ENCODE measurements around the gene LAMB1.

The LAMB1 gene

DNA sequence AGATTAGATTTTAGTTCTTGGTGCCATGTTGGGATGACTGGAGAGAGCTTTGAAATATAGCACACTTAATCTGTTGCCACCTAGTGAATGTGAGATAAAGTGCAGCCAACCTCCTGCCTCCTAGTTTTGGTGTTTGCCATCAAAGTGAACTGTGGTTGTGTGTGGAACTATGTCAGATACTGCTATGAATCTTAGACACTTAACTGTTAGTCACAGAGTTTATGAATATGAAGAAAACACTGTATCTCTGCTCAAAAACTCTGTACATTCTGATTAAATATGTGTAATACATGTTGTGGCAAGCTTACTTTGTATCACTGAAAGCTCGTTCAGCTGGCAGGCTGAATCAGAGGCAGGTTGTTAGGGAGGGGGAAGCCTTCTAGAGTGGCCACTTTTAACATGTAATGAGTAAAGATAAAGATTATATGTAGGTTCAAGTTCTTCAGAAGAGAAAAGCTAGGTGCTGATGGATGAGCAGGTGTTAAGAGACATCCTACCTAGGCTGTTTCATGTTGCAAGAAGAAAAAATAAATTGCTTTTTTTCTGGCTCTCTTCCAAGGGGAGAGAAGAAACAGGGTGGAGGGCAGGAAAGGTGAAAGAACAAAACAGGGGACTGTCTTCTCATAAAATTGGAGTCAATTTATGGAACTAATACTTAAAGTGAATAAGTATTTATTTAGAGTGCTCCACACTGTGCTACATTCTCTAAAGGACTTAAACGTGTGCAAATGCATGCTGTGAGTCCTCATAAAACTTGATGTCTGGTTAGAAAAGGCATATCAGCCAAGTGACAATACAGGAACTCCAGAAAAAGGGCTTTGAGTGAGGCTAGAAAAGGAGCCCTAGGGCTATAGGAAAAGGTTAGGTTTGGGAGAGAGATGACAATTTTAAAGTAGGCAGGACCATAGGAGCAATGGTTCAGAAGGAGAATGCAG is 14.1 kb upstream of the LAMB1 start:
- peak in 2 of 4 experiments; percentile 16 to 31 for DNase-seq

DNA sequence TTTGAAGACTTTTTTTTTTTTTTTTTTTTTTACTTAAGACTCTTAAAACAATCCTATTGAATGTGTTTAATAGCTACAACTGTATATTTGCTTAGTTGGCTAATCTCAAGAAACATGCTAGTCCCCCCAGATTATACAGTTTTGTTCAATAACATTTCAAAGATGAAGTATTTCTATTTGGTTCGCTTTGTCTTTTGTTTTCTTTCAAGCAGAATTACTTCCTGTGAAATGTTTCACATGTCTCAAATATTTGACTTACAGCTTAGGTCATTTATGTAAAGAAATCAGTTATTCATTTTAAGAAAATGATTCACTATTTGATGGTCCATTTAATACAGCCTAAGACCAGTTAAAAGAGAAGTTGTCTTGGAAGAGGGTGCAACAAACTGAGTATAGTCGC is 12.8 kb upstream of the LAMB1 start:
- DNase-seq = no peak

DNA sequence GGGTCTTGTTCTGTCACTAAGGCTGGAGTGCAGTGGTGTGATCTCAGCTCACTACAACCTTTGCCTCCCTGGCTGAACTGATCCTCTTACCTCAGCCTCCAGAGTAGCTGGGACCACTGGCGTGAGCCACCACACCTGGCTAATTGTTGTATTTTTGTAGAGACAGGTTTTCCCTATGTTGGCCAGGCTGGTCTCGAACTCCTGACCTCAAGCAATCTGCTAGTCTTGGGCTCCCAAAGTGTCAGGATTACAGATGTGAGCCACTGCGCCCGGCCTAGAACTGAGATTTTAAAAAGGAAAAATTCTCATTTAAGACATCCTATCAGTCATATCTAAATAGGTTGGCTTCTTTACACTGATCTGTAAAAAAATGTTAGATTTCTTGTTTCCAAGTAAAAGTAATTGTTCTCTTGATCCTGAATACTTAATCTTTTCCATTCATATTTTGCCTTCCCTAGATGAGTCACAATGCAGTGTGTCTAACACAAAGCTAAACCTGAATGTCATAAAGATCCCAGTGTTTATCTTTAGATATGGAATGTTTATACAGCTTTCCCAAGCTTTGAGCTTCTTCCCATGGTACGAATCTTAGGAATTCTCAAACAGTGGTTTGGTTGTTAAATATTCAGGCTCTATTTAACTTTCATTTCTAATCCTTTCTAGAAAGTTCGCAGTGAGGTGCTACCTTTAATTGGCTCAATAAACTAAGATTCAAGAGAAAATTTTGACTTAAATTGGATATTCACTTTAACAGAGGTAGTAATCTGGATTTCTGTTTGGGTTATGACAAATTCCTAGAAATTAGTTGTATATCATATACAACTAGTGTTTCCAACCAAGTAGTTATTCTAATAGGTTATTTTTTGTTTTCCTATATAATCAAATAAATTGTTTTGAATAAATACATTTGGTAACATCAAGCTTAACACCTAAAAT is 12.1 kb upstream of the LAMB1 start:
- no peak for DNase-seq

DNA sequence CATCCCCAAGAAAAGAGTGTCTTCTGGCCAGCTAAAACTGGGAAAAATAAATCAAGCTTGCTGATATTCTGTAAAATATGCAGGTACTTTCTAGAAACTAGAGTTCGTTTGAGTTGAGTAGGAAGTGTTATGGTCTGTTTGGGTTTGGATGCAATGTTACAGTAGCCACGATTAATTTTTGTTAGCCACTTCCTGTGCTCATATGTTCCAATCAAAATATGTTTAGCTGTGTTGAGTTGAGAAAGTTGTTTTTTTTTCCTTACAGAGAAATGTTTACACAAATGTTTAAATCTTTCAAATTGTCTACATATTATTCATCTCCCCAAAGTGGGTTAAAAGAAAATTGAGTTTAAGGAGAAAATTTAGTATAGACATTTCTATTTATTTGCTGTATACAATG is 11.3 kb upstream of the LAMB1 start:
- DNase-seq = no peak

DNA sequence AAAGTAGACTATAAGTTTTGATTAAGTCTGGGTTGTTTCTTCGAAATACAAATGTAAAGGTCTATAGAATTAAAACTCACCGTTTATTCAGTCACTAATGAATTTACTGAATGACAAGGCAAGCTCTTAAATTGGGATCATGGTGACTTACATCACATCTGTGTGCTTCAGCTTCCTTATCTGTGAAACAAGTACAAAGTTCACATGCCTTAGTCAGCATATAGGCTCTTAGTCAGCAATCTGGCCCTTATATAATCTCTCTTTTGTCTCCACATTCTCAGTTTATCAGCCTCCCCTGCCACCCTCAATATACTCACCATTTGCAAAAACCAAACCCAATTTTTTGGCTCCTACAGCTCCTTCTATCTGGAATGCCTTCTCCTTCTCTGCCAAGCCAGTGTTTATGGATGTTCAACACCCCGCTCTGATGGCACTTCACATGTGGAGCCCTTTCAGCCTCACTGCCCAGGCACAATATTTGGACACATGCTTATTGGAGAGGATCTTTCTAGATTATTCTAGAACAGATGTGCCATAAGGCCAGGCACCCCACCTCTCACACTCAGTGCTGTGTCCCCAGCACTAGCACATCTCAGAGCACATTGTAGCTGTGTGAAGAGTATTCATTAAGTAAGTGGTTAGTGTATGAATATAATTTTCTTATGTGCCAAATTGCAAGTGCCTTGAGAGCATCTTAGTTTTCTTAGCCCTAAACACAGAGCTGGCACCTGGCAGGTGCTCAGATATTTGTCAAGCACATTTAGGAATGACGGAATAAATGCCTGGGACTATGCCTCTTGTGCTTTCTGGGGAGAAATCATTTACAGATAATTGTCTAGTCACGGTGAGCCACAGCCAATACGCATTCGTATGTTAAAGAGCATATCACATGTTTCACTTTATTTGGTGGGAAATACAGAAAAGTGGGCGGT is 9.8 kb upstream of the LAMB1 start:
- DNase-seq = peak in 3 of 4 experiments; percentile 18 to 65 (median 63)

DNA sequence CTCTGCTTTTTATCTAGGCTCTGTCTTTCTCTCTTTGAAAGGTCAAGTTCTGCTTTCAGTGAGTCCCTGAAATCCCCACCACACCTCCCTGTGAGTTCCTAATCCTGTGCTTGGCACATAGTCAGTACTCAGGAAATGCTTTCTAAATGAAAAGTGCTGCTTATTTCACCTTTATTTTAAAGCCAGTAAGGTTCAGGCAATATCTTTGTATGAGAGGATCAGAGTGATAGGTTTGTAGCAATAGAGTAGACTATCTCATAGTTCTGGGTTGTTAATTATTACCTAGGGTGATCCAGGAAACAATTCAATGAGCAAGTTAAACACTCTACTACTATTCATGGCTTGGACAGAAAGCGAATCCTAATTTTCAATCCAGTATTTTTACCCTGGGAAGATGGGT is 7.4 kb upstream of the LAMB1 start:
- peak in 3 of 4 experiments; percentile 24 to 40 (median 32) for DNase-seq

DNA sequence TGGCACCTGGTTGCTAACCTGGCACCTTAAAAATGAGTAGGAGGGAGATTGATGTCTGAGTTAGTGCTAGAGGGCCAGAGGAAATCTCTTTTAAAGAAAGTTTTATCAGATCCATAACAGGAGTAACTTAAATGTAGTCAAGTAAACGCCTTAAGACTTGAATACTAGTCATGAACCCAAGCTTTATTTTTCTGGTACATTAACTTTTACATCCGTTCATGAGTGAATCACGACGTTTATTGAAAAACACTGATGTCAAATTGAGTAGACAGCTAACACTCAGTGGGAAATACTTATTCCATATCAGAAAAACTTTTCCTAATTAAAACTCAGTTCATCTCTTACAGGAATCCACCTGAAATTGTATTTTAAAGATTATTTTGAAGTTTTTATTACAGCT is 6.9 kb upstream of the LAMB1 start:
- DNase-seq = no peak

DNA sequence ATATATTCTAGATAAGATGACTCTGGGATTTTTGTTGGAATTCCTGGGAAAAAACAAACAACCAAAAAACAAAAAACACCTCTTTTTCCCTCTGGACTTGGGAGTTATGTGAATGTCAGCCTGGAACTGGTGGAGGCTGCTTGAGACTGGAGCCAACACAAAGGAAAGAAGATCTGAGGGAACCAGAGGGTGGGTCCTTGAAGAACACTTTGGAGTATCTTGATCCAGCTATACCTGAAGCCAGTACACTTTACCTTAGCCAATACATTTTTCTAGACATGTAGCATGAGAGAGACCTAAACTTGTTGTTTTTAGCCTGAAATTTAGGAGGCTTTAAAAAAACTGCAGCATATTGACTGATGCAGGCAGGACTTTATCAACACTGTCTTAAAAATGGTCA is 5.9 kb upstream of the LAMB1 start:
- DNase-seq = no peak

DNA sequence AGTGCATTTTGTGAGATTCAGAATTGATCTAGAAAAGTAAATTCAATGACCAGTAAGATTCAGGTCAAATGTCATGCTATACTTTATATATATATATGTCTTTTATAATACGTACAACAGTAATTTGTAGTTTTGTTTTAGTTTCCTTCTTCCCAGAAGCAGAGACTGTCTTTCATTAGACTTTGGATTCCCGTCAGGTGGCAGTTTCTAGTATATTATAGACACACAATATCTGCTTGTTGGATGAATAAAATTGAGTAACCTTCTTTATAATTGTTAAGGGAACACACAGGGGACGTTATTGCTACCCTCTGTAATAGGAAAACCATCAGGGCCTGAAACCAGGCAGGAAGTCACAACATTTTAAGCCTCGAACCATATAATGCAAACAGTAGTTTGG is 5.3 kb upstream of the LAMB1 start:
- no peak for DNase-seq

DNA sequence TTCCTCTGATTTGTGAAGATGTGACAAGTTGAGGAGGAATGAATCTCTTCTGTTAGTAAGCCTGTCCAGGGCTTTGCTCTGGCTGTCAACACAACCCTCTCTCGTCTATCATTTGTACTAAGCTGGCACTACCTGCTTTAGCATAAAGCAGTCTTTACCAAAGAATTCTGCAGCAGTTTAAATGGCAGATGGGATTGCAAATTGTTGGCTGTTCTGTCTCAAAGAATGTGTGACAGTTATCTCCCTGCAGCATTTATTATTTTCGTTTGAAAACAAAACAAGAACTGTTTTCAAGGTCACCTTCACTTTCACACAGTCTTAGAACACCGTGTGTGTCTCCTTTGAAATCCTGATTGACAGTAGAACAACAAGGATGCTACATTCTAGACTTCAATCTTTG is 4.8 kb upstream of the LAMB1 start:
- DNase-seq = no peak

DNA sequence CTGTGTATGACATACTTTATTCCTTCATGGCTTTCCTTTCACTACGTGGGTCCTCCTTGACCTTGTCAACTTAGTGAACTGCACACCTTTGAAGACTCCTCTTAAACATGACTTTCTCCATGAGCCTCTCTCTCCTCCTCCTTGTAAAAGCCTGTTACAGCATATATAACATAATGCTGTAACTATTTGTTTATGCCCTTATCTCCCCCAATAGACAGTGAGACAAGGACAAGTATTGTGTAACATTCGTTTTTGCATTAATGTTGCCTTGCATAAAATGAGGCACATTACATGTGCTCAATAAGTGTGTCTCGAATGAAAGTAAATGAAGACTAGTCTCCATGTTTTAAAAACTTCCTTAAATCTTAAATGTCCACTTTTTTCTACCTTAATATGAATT is 4.3 kb upstream of the LAMB1 start:
- no peak for DNase-seq

DNA sequence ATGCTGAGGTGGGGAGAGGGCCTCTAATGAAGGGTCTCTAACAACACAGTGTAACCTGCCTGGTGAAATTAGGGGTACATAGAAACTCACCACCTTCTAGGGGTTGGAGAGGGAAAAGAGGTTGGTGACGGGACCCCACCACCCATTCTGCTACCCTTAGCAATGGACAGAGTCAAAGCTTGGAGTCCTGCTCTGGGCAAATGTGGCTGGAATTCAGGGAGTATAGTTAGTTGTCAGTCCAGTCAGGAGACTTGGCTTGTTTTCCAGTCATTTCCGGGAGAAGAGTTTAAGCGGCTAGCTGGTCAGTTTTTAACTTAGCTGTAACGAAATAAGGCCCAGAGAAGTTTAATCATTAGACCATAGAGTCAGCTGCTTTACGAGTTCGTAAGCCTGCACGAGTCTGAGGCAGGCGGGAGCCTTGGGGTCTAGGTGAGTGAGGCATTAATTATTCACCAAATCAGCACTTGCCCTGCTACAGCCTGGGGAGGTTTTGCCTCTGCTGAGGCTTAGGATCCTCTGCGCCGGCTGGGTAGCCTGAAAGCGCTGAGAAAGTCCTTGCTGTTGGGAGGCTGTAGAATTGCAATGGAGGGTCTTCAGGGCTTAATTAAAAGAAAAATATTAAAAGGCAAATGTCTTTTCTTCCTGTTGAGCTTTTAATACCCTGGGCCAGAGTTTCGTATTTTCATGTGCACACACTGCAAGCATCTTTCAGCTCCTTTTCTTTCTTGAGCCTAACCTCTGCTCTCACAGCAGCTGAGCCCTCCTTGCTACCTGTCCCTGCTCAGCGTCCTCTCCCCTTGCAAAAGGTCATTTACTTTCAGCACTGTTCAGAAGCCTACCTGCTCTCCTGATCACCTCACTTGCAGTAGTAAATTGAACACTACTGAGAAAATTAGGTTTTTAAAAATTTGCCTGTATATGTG is 1.5 kb upstream of the LAMB1 start:
- no peak for DNase-seq

DNA sequence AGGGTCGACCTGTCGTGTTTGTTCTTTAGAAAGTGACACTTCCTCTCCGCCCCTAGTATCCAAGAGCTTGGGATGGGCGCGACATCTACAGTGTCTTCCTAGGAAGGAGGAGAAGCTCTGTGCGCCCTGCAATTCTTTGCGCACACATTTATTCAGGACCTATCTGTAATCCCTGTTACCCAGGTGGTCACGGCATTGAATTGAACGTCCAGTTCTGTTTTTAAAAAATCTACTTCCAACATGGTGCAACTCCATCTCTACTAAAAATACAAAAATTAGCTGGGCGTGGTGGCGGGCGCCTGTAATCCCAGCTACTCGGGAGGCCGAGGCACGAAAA is 606 bp upstream of the LAMB1 start:
- no peak for DNase-seq

DNA sequence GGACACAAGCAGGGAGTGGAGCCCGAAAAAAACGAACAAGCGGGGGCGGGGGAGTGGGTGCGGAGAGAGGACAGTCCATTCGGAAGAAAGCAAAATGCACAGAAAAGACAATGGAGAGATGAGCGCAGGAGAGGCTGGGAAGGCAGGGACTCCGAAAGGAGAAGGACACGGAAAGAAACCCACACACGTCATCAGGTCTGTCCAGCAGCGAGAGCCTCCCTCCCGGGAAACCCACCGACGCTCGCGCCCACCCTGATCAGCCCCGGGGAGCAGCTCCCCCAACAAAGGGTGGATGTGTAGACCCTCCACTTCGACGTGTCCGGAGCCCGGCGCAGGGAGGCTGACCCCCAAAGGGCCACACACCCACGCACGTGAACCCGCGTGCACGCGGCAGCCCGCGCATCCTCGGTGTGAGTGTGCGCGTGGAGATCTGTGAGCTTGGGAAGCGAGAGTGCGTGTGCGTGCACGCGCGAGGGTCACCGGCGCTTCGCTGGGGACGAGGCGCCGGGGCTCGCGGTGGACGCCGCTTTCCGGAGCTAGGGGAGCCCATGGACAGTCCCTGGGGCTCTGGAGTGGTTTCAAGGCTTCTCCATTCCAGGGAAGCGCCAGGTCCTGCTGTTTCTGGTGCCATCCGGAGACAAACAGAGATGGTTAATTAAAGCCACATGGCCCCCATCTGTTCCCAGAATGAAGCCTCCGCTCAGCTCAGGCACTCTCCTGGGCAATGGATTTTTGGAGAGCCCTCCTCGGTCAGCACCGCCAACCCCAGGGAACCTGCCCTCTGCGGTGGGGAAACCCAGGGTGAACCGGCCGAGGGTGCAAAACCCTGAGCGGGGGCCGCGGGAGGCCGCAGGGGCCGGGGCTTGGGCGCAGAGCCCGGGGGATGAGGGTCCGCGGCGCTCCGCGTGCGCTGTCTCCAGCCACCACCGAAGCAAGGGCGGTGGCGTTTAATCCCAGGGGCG is 916 bp downstream of the LAMB1 start:
- DNase-seq = no peak

DNA sequence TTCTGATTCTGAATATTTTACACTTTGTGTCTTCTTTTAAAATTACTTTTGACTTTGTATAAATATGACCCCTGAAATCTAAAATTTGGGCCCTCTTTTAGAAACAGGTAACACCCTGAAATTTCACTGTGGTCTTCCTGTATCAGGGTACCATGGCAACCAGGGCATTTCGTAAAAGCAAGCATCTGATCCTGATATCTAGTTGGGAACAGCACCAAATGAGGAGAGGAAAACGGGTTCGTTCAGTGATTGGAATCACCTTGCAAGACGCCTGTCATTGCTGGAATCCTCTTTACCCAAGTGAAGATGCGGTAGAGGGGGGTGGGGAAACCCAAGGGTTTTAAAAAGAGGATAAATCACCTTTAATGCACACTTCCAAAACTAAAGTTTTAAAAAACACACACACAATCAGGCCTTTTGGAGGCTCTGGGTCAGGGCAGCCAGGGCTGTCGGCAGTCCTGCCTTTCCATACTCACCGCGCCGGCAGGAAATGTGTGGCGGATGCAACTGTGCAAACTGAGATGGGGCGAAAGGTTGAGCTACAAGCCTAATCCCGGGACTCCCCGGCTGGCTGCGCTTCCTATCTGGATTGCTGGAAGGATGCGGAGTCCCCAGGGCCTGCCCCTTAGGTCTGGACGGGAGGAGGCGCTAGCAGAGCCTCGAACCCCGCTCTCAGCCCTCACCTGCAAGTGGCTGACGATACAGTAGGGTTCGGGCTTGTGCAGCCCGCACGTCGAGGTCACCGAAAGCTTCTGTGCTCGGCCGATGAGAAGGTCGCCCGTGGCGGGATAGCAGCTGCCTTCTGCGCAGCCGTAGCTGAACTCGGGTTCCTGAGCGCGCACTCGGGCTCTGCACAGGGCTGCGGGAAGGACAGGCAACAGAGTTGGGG is 1.8 kb downstream of the LAMB1 start:
- peak in 1 of 4 experiments; percentile 16 for DNase-seq

DNA sequence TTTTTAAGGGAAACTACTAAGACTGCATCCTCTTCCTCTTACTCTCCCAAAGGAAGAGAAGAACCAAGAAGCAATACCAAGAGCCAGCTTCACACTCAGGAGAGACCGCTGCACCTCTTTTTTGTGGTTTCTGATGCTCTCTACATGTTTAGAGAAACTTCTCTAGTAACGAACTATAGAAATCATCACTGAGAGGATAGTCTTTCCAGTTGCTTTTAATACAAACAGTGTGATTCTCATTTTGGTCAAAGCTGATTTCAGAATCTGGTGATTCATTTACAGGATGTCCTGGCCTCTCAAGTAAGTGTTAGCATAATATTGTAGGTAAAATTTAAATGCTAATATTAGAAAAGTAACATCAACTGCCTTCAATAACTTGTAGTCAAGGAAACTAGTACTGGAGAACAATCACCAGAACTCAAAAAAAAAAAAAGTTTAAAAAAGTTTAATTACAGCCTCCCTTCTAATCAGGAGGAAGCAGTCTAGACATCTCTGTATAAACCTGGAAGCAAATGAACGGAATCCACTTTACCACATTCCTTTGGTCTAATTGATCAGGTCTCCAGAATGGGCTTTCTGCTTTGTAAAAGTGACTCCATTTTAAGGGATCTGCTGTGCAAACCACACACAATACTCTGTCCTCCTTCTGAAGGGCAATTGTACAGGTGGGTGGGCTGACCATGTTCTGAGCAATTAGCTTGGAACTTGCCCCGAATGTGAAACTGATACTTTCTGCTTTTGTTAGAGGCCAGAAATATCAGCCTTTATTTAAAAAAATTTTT is 3.0 kb downstream of the LAMB1 start:
- DNase-seq = no peak

DNA sequence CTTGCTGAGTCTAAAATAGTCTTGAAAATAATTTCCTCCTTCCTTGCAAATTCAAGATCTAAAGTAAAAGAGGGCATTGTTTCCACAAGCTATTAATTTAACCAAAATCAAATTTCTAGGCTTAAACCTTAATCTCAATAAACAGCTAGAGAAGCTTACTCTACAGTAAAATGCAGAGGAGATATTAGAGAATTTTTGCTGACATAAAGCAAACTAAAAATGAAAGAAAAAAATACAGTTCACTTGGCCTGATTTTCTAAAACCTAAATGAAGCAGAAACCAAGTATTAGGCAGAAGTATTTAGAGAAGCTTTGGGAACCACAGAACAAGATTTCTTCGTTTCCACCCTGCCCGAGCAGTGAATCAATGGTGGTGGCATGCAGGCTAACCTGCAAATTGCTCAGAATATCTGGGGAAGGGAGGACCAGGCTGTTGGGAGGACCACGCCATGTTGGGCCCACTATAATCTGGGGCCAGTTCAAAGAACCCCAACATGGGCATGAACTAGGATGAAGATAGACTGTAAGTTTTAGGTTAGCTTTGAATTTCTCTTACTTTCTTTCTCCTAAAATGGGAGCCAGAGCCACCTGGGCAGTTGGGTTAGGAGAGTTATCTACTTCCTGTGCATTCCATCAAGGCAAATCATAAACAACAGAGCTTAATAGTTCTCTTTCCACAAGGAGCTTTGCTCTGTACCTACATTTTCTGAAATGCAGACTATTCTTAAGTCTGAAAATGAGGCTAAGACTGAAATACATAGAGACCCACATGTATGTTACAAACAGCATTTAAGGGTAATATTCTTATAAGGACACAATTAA is 4.1 kb downstream of the LAMB1 start:
- DNase-seq = no peak
